ENCODE data around the gene CCDC50. TPM values are rescaled to one million over a fixed set of nuclear protein-coding genes. Genes with fewer than 3 reads are reported as not detected.

The CCDC50 gene
- polyA plus RNA-seq, 1 donor (not counting 4 experiments of a cell fraction or from before 2014, with no cell fraction given), result 54.8 TPM

DNA sequence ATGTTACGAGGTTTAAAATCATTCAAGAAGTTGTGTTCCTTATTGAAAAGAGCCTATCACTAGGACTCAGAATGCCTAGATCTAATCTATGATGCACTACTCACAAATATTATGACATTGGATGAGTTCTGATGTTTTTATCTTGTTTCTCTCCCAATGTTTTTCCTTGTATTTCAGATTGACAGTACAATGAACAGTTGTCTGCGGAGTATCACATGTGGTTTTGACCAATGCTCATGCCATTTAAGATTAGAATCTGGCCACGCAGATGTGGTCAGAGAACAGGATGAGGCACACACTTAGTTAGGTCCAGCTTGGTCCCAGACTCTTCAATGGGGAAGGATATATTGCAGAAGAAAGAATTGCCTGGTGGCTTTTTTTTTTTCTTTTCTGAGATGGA lies 25.6 kb upstream of the CCDC50 start:
- no peaks in the 10 kb centered on the region for H3K9me3 ChIP-seq (ENCODE audit: control insufficient read depth, low read depth, low read length)
- H2AFZ ChIP-seq (ENCODE audit: control insufficient read depth, low read length), result no peak overlapping the region
- no peaks in the 10 kb centered on the region for H3K36me3 ChIP-seq (ENCODE audit: control insufficient read depth in 2 of 2, extremely low read depth in 1 of 2, insufficient read depth in 2 of 2, low read length in 2 of 2)
- FAIRE-seq (no peak), DNase-seq (ENCODE audit: low read depth, low spot score) (no peak)
- no peak overlapping the region for H3K4me2 ChIP-seq (ENCODE audit: control insufficient read depth, extremely low read depth, insufficient read depth, low read depth, low read length)
- no peak overlapping the region for H3K4me3 ChIP-seq (ENCODE audit: control insufficient read depth in 2 of 3, extremely low read depth in 1 of 3, insufficient read depth in 2 of 3, low read depth in 1 of 3, low read length in 3 of 3)
- no peak overlapping the region for H3K27ac ChIP-seq (ENCODE audit: control insufficient read depth, insufficient read depth, low read length)
- TF ChIP-seq, protein P1, sequence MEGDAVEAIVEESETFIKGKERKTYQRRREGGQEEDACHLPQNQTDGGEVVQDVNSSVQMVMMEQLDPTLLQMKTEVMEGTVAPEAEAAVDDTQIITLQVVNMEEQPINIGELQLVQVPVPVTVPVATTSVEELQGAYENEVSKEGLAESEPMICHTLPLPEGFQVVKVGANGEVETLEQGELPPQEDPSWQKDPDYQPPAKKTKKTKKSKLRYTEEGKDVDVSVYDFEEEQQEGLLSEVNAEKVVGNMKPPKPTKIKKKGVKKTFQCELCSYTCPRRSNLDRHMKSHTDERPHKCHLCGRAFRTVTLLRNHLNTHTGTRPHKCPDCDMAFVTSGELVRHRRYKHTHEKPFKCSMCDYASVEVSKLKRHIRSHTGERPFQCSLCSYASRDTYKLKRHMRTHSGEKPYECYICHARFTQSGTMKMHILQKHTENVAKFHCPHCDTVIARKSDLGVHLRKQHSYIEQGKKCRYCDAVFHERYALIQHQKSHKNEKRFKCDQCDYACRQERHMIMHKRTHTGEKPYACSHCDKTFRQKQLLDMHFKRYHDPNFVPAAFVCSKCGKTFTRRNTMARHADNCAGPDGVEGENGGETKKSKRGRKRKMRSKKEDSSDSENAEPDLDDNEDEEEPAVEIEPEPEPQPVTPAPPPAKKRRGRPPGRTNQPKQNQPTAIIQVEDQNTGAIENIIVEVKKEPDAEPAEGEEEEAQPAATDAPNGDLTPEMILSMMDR (optimal IDR thresholded peaks at IDR 0.05 in 1 of 3, IDR thresholded peaks at IDR 0.05 in 1 of 3, conservative IDR thresholded peaks at IDR 0.05 in 1 of 3; ENCODE audit: extremely low read depth in 1 of 3, insufficient read depth in 2 of 3, low read length in 3 of 3), result no peak
- TF ChIP-seq EZH2 (IDR thresholded peaks at IDR 0.05; ENCODE audit: low read length), result no peak
- H3K9me1 ChIP-seq (ENCODE audit: control insufficient read depth, extremely low read depth, insufficient read depth, low read length), result no peaks in the 10 kb centered on the region
- no peaks in the 10 kb centered on the region for H3K27me3 ChIP-seq (ENCODE audit: control insufficient read depth, extremely low read depth, insufficient read depth, low read length)
- no peaks in the 10 kb centered on the region for H3K79me2 ChIP-seq (ENCODE audit: control insufficient read depth, insufficient read depth, low read length)
- H3K4me1 ChIP-seq (ENCODE audit: control insufficient read depth, extremely low read depth, insufficient read depth, low read length), result no peaks in the 10 kb centered on the region
- no peaks in the 10 kb centered on the region for H4K20me1 ChIP-seq (ENCODE audit: control insufficient read depth, extremely low read depth, insufficient read depth, low read length)
- H3K9ac ChIP-seq (ENCODE audit: control insufficient read depth, extremely low read depth, insufficient read depth, low read length), result no peak overlapping the region
- dilution Hi-C loops (cut with MboI; ENCODE audit: extremely low pct_ligation_motif_present, low sequenced_read_pairs), result no loop called here

GRCh38 chr3:191306428-191306827 lies 22.8 kb upstream of the CCDC50 start:
- no peak overlapping the region for H3K4me2 ChIP-seq (ENCODE audit: control insufficient read depth, extremely low read depth, insufficient read depth, low read depth, low read length)
- DNase-seq (ENCODE audit: low read depth, low spot score), result no peak
- no peaks in the 10 kb centered on the region for H4K20me1 ChIP-seq (ENCODE audit: control insufficient read depth, extremely low read depth, insufficient read depth, low read length)
- no peaks in the 10 kb centered on the region for H3K79me2 ChIP-seq (ENCODE audit: control insufficient read depth, insufficient read depth, low read length)
- dilution Hi-C loops (cut with MboI; ENCODE audit: extremely low pct_ligation_motif_present, low sequenced_read_pairs), result no loop called here
- H3K36me3 ChIP-seq (ENCODE audit: control insufficient read depth in 2 of 2, extremely low read depth in 1 of 2, insufficient read depth in 2 of 2, low read length in 2 of 2), result no peaks in the 10 kb centered on the region
- no peak overlapping the region for H3K9ac ChIP-seq (ENCODE audit: control insufficient read depth, extremely low read depth, insufficient read depth, low read length)
- no peaks in the 10 kb centered on the region for H3K27me3 ChIP-seq (ENCODE audit: control insufficient read depth, extremely low read depth, insufficient read depth, low read length)
- FAIRE-seq, result no peak
- TF ChIP-seq EZH2 (IDR thresholded peaks at IDR 0.05; ENCODE audit: low read length), result no peak
- TF ChIP-seq, protein P1 (optimal IDR thresholded peaks at IDR 0.05 in 1 of 3, IDR thresholded peaks at IDR 0.05 in 1 of 3, conservative IDR thresholded peaks at IDR 0.05 in 1 of 3; ENCODE audit: extremely low read depth in 1 of 3, insufficient read depth in 2 of 3, low read length in 3 of 3), result no peak
- no peaks in the 10 kb centered on the region for H3K9me1 ChIP-seq (ENCODE audit: control insufficient read depth, extremely low read depth, insufficient read depth, low read length)
- no peak overlapping the region for H3K27ac ChIP-seq (ENCODE audit: control insufficient read depth, insufficient read depth, low read length)
- H3K4me1 ChIP-seq (ENCODE audit: control insufficient read depth, extremely low read depth, insufficient read depth, low read length), result no peaks in the 10 kb centered on the region
- H3K9me3 ChIP-seq (ENCODE audit: control insufficient read depth, low read depth, low read length), result no peaks in the 10 kb centered on the region
- no peak overlapping the region for H3K4me3 ChIP-seq (ENCODE audit: control insufficient read depth in 2 of 3, extremely low read depth in 1 of 3, insufficient read depth in 2 of 3, low read depth in 1 of 3, low read length in 3 of 3)
- no peak overlapping the region for H2AFZ ChIP-seq (ENCODE audit: control insufficient read depth, low read length)
